AML-193 (cell line): ENCODE data around the gene DYNAP.
A peak's percentile ranks its signal among the peaks of the same experiment; 100 is the strongest.

Experiments
- DNase-seq, 2 experiments: peaks; one replicate each; lab custom pipeline; 2025; lab: John Stamatoyannopoulos, UW

The DYNAP gene

GRCh38 chr18:54636217-54636616, 45.2 kb downstream of the DYNAP start:
- no peak for DNase-seq

GRCh38 chr18:54641734-54642133, 50.7 kb downstream of the DYNAP start:
- no peak for DNase-seq

- peak; percentile 61 to 62 for DNase-seq
These were observed 56.1 kb downstream of the DYNAP start for GRCh38 chr18:54647176-54647575.
